KMS-11 (cell line): ENCODE results near the gene SPATS2L.

Experiments
- H2AFZ ChIP-seq: fragments of 200-600 bp; sonication (generic); 2 replicates; pipeline ENCODE4 v1.6.1; 2016; ENCODE audit warnings: antibody characterized with exemption, mixed run types, low read depth
- H3K27ac ChIP-seq: fragments of 200-600 bp; sonication (generic); 2 replicates; pipeline ENCODE4 v1.6.1; 2016; ENCODE audit warnings: mild to moderate bottlenecking, mixed run types
- H3K27me3 ChIP-seq: fragments of 200-600 bp; sonication (generic); 2 replicates; pipeline ENCODE4 v1.6.1; 2017; ENCODE audit warnings: mild to moderate bottlenecking, low read depth, mixed run types, moderate library complexity; ENCODE audit not compliant: insufficient read depth
- H3K36me3 ChIP-seq: fragments of 200-600 bp; sonication (generic); 2 replicates; pipeline ENCODE4 v1.6.1; 2017; ENCODE audit warnings: mild to moderate bottlenecking, mixed run types; ENCODE audit not compliant: insufficient read depth
- H3K4me1 ChIP-seq: fragments of 200-600 bp; sonication (generic); 2 replicates; pipeline ENCODE4 v1.6.1; 2016; ENCODE audit warnings: mild to moderate bottlenecking, low read depth, mixed run types; ENCODE audit not compliant: poor library complexity, severe bottlenecking
- H3K4me2 ChIP-seq: fragments of 200-600 bp; sonication (generic); 2 replicates; pipeline ENCODE4 v1.7.0; 2016; ENCODE audit warnings: mild to moderate bottlenecking, mixed run types
- H3K4me3 ChIP-seq: fragments of 200-600 bp; sonication (generic); IDR thresholded peaks from 2 replicates; pipeline ENCODE4 v1.6.1; 2017; ENCODE audit warnings: low read depth, low read length, mixed read lengths; ENCODE audit not compliant: insufficient read depth
- H3K79me2 ChIP-seq: fragments of 200-600 bp; sonication (generic); 2 replicates; pipeline ENCODE4 v1.6.1; 2016; ENCODE audit warnings: low read depth, mixed run types; ENCODE audit not compliant: insufficient read depth
- H3K9ac ChIP-seq: fragments of 200-600 bp; sonication (generic); 2 replicates; pipeline ENCODE4 v1.6.1; 2016; ENCODE audit warnings: mild to moderate bottlenecking, mixed run types
- H4K20me1 ChIP-seq: fragments of 200-600 bp; sonication (generic); 2 replicates; pipeline ENCODE4 v1.6.1; 2016; ENCODE audit warnings: mild to moderate bottlenecking, mixed run types; ENCODE audit not compliant: insufficient read depth
- CTCF ChIP-seq: fragments of 200-600 bp; sonication (generic); conservative IDR thresholded peaks from 2 replicates; pipeline ENCODE4 v1.6.1; 2017; ENCODE audit warnings: low read depth, mild to moderate bottlenecking, antibody characterized with exemption, low read length, moderate library complexity, mixed read lengths

Gene SPATS2L

GRCh38 chr2:200347301-200347700 is 40.8 kb downstream of the SPATS2L start:
- Histone ChIP-seq H3K4me3 (no peak overlapping the region), H3K27ac (no peak overlapping the region), H3K4me2 (no peak overlapping the region), H3K4me1 (no peaks in the 10 kb centered on the region), H3K9ac (no peak overlapping the region), H3K36me3 (no peaks in the 10 kb centered on the region), H3K79me2 (no peaks in the 10 kb centered on the region), H2AFZ (no peak overlapping the region), H4K20me1 (no peaks in the 10 kb centered on the region), H3K27me3 (no peaks in the 10 kb centered on the region)
- TF ChIP-seq CTCF, result no peak

GRCh38 chr2:200348897-200349563 is 42.5 kb downstream of the SPATS2L start:
- no peak overlapping the region for H3K9ac ChIP-seq
- no peaks in the 10 kb centered on the region for H3K36me3 ChIP-seq
- no peaks in the 10 kb centered on the region for H3K27me3 ChIP-seq
- TF ChIP-seq CTCF, result no peak
- no peak overlapping the region for H2AFZ ChIP-seq
- H3K4me2 ChIP-seq, result no peak overlapping the region
- H3K4me1 ChIP-seq, result no peaks in the 10 kb centered on the region
- H3K27ac ChIP-seq, result no peak overlapping the region
- H4K20me1 ChIP-seq, result no peaks in the 10 kb centered on the region
- no peaks in the 10 kb centered on the region for H3K79me2 ChIP-seq
- no peak overlapping the region for H3K4me3 ChIP-seq

- no peak for TF ChIP-seq CTCF
- no peak overlapping the region for H3K27ac ChIP-seq
- no peaks in the 10 kb centered on the region for H3K4me1 ChIP-seq
- H3K9ac ChIP-seq, result no peak overlapping the region
- H3K79me2 ChIP-seq, result no peaks in the 10 kb centered on the region
- H3K4me2 ChIP-seq, result no peak overlapping the region
- no peak overlapping the region for H3K4me3 ChIP-seq
- no peaks in the 10 kb centered on the region for H3K27me3 ChIP-seq
- H4K20me1 ChIP-seq, result no peaks in the 10 kb centered on the region
- H3K36me3 ChIP-seq, result no peaks in the 10 kb centered on the region
- H2AFZ ChIP-seq, result no peak overlapping the region
Measured at GRCh38 chr2:200349868-200350267, 43.4 kb downstream of the SPATS2L start.

GRCh38 chr2:200350850-200351285 is 44.4 kb downstream of the SPATS2L start:
- Histone ChIP-seq H3K27me3 (no peaks in the 10 kb centered on the region), H3K4me1 (no peaks in the 10 kb centered on the region), H3K4me2 (no peak overlapping the region), H3K9ac (no peak overlapping the region), H3K36me3 (no peaks in the 10 kb centered on the region), H2AFZ (no peak overlapping the region), H3K4me3 (no peak overlapping the region), H4K20me1 (no peaks in the 10 kb centered on the region), H3K27ac (no peak overlapping the region), H3K79me2 (no peaks in the 10 kb centered on the region)
- no peak for TF ChIP-seq CTCF
